Panc1 (cell line): Measurements from ENCODE around the gene CD300A.

Experiments
- CTCF ChIP-seq: fragments of 450-650 bp; IDR thresholded peaks from 2 replicates; pipeline ENCODE4 v1.5.1; 2017; ENCODE audit warnings: mild to moderate bottlenecking
- POLR2AphosphoS5 ChIP-seq: IDR thresholded peaks from 2 replicates; pipeline ENCODE4 v1.6.1; 2012; ENCODE audit warnings: mild to moderate bottlenecking, low read depth, low read length, moderate library complexity
- SIN3A ChIP-seq: IDR thresholded peaks from 2 replicates; pipeline ENCODE4 v1.6.1; 2012; ENCODE audit warnings: low read depth, mild to moderate bottlenecking, low read length, moderate library complexity, borderline replicate concordance; ENCODE audit not compliant: insufficient read depth
- TCF7L2 ChIP-seq: IDR thresholded peaks from 2 replicates; pipeline ENCODE4 v1.6.1; 2011; ENCODE audit warnings: mild to moderate bottlenecking, low read depth, low read length, inconsistent platforms
- TF ChIP-seq, protein P1 (sequence below), 2 experiments: IDR thresholded peaks; 2 replicates each; pipeline ENCODE4 v1.6.1; 2011 to 2012; ENCODE audit warnings: low read depth in 2 of 2, control low read depth in 1 of 2, low read length in 1 of 2, mild to moderate bottlenecking in 1 of 2, moderate library complexity in 1 of 2; ENCODE audit not compliant: insufficient read depth in 1 of 2

- TF ChIP-seq CTCF (no peak), SIN3A (no peak), POLR2AphosphoS5 (no peak), TCF7L2 (no peak)
- TF ChIP-seq, protein P1, sequence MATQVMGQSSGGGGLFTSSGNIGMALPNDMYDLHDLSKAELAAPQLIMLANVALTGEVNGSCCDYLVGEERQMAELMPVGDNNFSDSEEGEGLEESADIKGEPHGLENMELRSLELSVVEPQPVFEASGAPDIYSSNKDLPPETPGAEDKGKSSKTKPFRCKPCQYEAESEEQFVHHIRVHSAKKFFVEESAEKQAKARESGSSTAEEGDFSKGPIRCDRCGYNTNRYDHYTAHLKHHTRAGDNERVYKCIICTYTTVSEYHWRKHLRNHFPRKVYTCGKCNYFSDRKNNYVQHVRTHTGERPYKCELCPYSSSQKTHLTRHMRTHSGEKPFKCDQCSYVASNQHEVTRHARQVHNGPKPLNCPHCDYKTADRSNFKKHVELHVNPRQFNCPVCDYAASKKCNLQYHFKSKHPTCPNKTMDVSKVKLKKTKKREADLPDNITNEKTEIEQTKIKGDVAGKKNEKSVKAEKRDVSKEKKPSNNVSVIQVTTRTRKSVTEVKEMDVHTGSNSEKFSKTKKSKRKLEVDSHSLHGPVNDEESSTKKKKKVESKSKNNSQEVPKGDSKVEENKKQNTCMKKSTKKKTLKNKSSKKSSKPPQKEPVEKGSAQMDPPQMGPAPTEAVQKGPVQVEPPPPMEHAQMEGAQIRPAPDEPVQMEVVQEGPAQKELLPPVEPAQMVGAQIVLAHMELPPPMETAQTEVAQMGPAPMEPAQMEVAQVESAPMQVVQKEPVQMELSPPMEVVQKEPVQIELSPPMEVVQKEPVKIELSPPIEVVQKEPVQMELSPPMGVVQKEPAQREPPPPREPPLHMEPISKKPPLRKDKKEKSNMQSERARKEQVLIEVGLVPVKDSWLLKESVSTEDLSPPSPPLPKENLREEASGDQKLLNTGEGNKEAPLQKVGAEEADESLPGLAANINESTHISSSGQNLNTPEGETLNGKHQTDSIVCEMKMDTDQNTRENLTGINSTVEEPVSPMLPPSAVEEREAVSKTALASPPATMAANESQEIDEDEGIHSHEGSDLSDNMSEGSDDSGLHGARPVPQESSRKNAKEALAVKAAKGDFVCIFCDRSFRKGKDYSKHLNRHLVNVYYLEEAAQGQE (IDR thresholded peaks at IDR 0.05; ENCODE audit: insufficient read depth in 1 of 2, low read depth in 2 of 2, low read length in 1 of 2): no peak
Measured at GRCh38 chr17:74464730-74465377, 1.6 kb upstream of the CD300A start.
